Ramos (cell line): Measurements from ENCODE around the gene LIG3.
"Not testable (repeated sequence)": the region's sequence is repeated elsewhere in the genome, so short reads cannot be mapped to it uniquely, and the experiment has no call there.

Source experiments
- in situ Hi-C: fragments of 300-500 bp; cut with MboI; formaldehyde crosslinking; loops from one replicate; pipeline ENCODE4 v1.14.3; 2022; ENCODE audit warnings: low sequenced_read_pairs; ENCODE audit not compliant: unreplicated experiment

LIG3 gene

DNA sequence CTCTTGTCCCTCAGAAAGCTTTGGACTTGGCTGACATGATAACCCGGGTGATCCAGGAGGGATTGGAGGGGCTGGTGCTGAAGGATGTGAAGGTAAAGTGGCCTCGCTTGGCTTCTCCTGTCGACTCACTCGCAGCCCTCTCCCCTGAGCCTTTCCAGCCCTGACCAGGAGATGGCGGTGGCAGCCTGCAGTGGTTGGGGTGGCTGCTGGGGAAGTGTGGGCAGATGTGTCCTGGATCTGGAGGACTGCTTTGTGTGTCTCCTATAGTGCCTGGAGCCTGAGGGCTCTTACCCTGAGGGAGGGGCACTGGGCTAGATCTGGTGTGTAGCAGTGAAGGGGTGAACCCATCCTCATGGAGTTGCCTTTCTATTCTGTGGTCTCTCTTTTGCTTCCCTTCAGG lies 17.9 kb downstream of the LIG3 start:
- in situ Hi-C loops, result no loop called here

DNA sequence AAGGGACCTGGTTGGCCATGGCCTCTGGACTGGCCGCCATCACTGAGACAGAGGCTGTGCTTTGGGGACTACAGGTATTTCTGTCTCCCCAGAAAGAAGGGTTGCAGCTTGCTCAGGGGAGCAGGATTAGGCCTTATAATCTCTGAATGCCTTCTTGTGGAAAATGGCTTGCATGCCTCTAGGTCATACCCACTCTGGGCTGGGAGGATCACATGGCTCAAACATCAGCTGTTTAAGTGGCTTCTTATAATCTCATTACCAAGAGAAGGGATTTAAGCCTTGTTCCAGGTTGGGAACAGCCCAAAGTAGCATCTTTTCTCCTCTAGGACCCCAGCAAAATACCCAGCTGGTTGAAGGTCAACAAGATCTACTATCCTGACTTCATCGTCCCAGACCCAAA lies 19.1 kb downstream of the LIG3 start:
- in situ Hi-C loops, result no loop called here

DNA sequence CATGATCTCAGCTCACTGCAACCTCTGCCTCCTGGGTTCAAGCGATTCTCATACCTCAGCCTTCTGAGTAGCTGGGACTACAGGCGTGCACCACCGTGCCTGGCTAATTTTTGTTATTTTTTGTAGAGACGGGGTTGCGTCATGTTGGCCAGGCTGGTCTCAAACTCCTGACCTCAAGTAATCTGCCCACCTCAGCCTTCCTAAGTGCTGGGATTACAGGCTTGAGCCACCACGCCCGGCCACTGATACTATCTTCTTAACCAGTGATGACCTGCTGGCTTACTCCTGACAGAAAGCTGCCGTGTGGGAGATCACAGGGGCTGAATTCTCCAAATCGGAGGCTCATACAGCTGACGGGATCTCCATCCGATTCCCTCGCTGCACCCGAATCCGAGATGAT lies 20.7 kb downstream of the LIG3 start:
- in situ Hi-C loops, result not testable (repeated sequence)

DNA sequence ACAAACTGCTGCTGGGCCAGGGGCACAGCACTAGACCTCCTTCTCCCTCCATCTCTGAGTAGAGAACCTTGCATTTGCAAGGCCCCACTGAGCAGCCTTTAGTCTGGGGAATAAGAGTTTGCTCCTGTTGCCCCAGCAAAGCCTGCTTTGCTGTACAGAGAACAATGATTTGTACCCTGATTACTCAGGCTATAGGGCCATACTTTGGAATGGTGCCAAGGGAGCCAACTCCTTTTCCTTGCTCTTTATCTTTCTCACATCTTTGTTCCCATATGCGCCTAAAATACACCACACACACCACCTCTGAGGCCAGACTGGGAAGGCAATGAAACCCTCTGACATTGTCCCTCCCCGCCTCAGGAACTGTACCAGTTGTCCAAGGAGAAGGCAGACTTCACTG lies 21.2 kb downstream of the LIG3 start:
- in situ Hi-C loops, result no loop called here

DNA sequence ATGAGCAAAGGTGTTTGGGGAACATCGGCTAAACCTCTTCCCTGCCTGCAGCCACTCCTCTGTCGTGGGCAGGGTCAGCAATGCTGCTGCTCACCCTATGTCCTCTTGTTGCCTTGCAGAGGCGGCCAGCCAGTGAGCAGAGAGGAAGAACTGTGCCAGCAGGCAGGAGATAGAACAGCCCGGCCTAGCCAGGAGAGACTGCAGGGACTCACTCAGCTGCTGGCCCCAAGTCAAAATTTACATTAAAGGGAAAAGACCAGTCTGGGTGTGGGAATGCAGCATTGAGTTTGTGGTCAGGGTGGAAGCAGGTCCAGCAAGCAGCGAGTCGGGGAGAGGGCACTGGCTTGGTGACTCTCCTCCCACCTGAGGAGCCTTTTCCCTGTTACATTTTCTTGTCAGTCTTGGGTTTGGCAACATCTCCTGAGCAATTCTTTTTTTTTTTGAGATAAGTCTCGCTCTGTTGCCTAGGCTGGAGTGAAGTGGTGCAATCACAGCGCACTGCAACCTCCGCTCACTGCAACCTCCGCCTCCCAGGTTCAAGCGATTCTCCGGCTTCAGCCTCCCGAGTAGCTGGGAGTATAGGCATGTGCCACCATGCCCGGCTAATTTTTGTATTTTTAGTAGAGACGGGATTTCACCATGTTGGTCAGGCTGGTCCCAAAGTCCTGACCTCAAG lies 22.7 kb downstream of the LIG3 start:
- in situ Hi-C loops, result no loop called here

DNA sequence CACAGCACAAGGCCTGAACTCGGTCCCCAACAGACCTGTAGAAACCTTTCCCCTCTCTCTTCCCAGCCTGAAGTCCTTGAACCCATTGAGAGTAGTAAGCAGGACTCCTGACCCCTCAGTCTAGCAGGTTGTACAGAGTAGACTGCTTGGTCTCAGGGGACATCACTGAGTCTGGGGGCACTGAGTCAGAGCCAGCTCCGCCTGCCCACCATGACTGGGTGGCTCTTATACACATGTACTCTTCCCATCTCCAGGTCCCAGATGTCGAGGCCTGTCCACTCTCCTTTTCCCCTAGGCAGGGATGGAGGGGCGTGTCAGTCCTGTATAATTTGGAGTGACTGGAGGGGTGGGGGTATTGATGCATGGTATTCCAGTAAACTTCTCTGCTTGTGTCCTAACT lies 23.5 kb downstream of the LIG3 start:
- in situ Hi-C loops, result no loop called here

DNA sequence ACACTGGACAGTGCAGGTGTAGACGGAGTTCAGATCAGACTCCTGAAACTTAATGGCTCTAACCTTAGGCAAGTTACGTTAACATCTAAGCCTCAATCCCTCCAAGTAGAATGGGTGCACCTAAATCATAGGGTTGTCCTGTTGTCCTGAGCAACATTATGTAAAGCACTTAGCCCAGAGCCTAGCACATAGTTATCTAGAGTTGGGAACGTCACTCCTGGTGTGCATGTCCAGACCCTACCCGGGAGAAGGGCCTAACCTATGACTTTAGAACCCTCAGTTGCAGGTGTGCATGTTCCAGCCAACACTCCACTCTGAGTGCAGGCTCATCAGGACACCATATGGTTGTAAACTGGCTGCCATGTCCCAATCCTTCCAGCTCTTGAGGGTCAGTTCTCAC lies 26.0 kb downstream of the LIG3 start:
- in situ Hi-C loops, result no loop called here

DNA sequence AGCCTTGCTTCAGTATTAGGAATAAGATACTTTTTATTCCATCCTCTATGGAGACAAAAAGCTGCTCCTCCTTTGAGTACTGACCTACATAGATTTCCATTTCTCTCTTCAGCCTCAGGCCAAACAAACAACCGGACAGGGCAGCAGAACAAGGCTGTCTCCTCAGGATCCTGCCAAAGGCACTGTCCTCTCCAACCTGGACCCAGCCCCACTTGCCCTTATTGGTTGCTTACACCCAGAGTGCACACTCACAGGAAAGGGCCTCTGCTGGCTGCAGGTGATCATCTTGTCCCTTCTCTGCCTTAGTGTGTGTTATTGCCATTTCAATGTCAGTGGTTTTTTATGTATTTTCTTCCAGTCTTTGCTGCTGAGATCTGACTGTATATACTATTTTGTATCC lies 26.6 kb downstream of the LIG3 start:
- in situ Hi-C loops, result no loop called here

DNA sequence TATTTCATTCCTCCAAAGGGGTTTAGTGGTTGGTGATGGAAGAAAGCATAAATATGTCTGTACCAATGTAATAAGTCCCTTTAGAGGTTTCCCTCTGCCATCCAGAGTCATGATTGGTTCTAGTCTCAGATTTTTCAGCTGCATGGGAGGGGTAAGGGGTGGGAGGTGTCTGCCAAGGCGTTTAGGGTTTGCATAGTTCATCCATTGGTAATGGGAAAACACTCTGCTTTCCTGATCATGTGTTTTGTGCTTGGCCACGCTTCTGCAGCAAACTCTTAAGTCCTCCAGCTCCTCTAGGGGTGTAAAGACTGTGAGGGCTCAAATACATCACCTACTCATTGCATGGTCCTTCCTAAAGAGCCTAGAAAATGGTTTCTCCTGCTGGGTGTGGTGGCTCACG lies 29.8 kb downstream of the LIG3 start:
- in situ Hi-C loops, result no loop called here

DNA sequence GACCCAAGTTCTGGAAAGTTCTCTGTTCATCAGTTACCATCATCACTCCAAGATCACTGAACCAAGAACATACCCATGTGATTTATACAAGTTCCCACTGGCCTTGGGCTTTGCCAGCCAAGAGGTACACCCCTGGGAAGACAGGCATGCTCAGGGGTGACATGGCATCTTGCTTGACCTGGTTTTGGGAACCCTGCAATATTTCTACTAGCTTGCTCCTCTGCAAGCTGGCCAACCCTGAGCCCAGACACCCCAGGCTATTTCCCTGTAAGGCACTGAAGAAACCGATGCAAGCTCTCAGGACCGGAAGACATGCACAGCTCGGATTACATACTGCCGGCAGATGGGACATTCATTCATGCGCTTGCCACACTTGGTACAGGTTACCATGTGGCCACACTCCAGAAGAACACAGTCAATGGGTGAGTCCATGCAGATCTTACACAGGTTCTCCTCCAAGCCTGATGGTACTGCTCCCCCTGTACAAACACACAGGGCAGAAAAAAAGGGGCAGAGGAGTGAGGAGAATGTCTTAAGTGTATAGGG lies 31.4 kb downstream of the LIG3 start:
- in situ Hi-C loops, result no loop called here

DNA sequence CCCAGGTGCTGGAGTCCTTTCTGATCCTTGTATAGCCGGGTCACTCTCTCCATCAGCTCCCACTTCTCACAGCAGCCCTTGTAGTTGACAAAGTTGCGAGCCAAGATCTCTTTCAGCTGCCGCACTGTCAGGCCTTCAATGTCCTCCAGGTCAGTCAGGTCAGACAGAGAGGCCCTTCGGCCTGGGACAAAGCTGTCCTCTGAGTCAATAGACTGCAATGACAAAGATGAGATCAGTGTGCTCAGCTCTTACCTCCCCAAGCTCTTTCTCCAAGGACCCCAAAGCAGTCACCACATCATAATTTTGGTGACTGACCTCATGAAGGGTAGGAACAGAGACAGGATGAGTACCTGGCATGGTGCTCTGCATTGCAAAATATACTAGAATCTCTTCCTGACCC lies 36.1 kb downstream of the LIG3 start:
- in situ Hi-C loops, result no loop called here

DNA sequence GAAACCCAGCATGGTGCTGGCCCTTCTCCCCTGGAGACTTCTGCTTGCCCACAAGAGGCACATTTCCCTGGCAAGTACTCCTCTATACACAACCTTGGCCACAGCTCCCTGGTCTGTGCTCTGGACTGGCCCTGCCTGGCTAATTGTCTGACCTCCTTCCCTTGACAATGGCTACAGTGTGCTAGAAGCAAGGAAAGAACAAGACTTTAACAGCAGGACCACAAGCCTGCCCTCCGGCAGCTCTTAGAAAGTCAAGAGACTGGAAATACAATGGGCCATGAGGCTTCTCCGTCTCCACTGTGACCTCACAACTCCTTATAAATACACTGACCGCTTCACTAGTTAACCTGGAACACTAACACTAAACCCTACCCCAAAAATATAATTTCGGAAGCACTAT lies 36.7 kb downstream of the LIG3 start:
- in situ Hi-C loops, result no loop called here

DNA sequence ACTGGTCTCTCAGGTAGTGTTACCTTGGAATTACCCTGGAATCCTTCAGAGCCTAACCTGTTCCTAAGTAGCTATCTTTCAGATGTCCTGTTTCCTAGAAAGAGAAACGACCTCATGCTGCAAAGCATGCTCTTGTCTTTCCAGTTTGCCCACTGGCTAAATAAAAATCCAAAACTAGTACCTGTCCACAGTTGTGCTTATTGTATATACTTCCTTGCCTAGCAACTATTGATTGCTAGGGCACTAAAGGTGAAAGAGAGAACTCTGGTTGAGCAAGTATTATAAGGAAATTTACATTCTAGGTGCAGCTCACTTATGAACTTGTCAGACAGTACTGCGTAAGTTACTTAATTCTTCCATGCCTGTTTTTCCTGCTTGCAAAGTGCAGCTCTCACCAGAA lies 38.5 kb downstream of the LIG3 start:
- in situ Hi-C loops, result no loop called here

DNA sequence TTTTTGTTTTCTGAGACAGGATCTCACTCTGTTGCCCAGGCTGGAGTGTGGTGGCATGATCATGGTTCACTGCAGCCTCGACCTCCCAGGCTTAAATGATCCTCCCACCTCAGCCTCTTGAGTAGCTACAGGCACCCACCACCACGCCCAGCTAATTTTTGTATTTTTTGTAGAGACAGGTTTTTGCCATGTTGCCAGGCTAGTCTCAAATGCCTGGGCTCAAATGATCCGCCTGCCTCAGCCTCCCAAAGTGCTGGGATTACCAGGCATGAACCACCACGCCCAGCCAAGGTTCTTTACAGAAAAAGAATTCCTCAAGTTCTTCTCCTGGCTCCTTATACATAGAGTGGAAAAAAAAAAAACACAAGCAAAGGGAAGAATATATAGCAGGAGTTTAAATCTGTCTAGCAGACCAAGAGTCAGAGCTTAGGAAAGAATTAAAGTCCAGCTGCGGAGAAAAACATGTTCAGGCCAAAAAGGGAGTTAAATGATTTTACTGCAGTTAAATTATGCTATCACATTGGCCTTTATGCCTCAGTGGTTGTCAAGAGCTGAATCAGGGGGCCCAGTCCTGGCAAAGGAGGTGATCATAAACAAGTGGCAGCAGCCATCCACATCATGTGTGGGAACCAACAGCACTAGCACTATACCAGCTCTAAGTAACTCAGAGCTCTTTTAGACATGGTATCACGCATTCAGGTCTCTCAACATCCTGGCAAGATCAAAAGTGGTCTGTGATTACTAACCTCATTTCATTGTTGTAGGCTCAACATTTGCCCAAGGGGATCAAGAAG lies 39.3 kb downstream of the LIG3 start:
- in situ Hi-C loops, result loop anchor here (10.0 kb wide), 1 partner anchor 55 kb away; the partner anchor contains the start of genes CCT6B and ZNF830

DNA sequence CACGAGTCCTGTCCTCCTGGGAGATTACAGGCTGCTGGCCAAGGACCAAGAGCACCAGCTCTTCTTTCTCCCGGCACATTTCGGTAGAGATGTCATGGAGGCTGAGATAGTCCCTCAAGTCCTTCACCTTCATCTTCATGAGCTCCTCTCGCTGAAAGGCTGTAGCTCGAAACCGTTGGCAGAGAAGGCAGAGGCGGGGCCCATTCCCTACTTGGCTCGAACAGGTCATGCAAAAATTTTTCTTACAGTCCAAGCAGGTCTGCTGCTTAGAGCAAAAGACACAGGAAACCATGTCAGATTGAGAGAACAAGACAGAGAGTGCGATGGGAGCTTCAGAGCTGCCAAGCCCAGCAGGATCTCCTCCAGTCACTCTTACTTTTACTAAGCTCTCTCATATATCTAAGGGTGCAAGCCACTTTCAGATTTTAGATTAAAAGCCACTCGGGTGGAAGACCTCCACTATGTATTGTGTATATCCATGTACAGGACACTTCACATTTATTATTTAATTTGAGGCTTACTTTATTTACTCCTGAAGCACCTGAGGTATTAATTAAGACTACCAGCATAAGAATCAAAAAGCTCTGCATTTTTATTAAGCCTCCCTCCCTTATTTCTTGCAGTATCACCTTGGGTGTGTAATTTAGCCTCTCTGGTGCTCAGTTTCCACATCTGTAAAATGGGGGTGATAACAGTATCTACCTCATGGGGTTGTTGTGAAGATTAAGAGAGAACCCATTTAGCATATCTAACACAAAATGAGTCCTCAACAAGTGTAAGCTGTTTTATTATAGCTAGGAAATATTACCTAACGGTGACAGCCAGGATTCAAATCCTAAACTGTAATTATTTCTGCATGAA lies 41.4 kb downstream of the LIG3 start:
- in situ Hi-C loops, result loop anchor here (10.0 kb wide), 1 partner anchor 57 kb away; the partner anchor contains the start of genes CCT6B and ZNF830

DNA sequence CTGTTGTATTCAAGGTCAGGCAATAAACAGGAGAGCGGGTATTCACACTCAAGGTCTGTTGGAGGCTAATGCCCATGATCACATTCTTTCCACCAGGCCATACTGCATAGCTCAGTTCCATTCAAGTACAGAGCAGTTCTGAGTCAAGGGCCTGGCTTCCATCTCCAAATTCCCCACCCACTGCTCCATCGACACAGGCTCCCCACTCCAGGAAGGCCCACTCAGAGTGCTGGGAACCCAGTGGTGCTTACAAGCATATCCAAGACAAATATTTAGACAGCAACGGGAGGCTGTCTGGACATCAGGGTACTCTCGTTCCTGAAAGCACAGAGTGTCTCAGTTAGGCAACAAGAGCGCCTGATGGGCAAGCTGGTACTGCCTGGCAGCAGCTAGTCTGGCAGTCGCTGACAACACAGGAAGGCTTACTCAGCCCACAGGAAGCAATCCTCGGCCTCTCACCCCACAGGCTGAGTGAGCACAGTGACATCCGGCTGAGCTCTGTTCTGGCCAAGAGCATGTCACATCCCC lies 42.3 kb downstream of the LIG3 start:
- in situ Hi-C loops, result loop anchor here (10.0 kb wide), 1 partner anchor 58 kb away; the partner anchor contains the start of genes CCT6B and ZNF830

DNA sequence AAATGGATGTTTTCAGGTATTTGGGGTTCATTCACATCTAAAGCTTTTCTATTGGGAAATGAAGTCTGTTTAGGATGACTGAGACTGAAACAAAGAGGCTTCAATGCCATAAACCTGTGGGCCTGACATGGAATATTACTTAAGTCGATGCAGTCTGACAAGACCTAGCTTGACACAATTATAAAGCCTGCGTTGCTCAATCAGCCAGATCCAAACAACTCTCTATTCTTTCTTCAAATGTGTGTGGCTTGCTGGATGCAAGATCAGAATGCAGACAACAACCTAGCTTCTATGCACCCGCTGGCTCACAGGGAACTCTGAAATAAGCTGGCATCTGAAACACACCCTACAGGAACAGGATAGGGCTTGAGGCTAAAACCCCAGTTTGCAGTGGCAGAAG lies 43.2 kb downstream of the LIG3 start:
- in situ Hi-C loops, result loop anchor here (10.0 kb wide), 1 partner anchor 59 kb away; the partner anchor contains the start of genes CCT6B and ZNF830

DNA sequence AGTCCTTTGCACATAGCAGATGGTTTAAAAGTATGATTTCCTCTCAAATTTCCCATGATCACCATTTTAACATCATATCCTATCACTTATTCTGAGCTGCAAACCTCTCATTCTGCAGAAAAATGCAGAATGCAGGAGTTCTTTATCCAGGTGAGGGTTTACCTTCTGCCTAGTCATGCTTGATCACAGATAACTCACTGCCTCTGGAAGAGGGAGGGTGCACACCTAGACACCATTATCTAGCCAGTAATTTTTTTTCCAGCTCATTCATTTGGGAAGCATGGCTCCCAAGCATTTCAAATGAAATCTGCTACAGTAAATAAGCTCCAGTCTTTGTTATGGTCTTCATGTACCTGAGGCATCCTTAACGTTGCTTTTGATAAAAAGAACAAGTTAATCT lies 45.2 kb downstream of the LIG3 start:
- in situ Hi-C loops, result loop anchor here (10.0 kb wide), 1 partner anchor 61 kb away; the partner anchor contains the start of genes CCT6B and ZNF830

DNA sequence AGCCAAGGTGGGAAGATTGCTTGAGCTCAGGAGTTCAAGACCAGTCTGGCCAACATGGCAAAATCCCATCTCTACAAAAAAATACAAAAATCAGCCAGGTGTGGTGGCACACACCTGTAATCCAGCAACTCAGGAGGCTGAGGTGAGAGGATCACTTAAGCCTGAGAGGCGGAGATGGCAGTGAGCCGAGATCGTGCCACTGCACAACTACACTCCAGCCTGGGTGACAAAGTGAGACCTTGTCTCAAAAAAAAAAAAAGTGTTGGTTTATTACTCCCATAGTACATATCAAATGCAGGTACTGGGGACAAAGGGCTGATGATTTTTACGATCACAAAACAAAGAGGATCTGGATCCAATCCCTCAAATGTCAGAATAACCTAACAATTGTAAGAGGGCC lies 47.8 kb downstream of the LIG3 start:
- in situ Hi-C loops, result loop anchor here (10.0 kb wide), 1 partner anchor 63 kb away; the partner anchor contains the start of genes CCT6B and ZNF830
